ENCODE measurements around the gene LGALS4.

LGALS4 gene

DNA sequence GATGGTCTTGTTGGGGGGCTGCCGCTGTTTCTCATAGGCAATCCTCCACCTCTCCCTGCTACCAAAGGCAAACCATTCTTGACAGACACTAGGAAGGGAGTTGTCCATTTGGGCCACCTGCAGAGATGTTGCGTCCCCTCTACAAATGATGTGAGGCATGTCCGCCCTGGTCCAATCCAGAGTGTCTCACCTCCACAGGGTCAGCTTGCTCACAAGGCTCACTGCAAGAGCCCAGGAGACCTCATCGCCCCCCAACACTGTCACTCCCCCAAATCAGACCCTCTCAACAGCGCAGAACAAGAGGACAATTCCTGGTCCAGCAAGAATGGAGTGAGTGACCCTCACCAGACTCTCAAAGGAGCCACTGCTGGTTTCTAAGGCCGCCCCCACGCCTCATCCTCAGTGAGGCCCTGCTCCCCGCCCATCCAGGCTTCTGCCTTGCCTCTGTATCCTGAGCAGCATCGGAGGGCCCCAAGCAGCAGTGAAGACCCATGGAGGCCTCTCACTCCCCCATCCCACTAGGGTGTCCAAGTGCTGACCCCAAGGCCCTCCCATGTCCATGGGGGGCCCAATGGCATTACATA lies 30.5 kb upstream of the LGALS4 start:
- Histone ChIP-seq H3K9me3 (ENCODE audit: low read length) (no peaks in the 10 kb centered on the region), H3K9ac (ENCODE audit: low read length) (no peak overlapping the region), H3K36me3 (ENCODE audit: insufficient read depth, low read length) (peaks cover 100% of the 10 kb centered on the region), H3K4me1 (ENCODE audit: insufficient read depth, low read length, severe bottlenecking) (peaks cover 20% of the 10 kb centered on the region), H3K9me2 (ENCODE audit: low read depth, low read length) (no peaks in the 10 kb centered on the region), H4K20me1 (ENCODE audit: insufficient read depth, low read length) (peaks cover 3% of the 10 kb centered on the region; the same call in 1 of the 2 replicates), H3K27ac (ENCODE audit: low read depth, low read length, poor library complexity, severe bottlenecking) (no peak overlapping the region), H3K4me2 (ENCODE audit: low read length) (no peak overlapping the region), H2AFZ (ENCODE audit: low read length) (no peak overlapping the region), H3K79me2 (ENCODE audit: insufficient read depth, low read length) (peaks cover 15% of the 10 kb centered on the region), H3F3A (ENCODE audit: insufficient read depth, low read length) (no peaks in the 10 kb centered on the region; the same call in 1 of the 2 replicates), H3K4me3 (ENCODE audit: low read depth, low read length, poor library complexity, severe bottlenecking) (no peak overlapping the region), H3K27me3 (ENCODE audit: insufficient read depth, low read length) (no peaks in the 10 kb centered on the region)
- TF ChIP-seq EZH2 (IDR thresholded peaks at IDR 0.05; ENCODE audit: borderline replicate concordance, low read length): no peak
- TF ChIP-seq, protein P1, sequence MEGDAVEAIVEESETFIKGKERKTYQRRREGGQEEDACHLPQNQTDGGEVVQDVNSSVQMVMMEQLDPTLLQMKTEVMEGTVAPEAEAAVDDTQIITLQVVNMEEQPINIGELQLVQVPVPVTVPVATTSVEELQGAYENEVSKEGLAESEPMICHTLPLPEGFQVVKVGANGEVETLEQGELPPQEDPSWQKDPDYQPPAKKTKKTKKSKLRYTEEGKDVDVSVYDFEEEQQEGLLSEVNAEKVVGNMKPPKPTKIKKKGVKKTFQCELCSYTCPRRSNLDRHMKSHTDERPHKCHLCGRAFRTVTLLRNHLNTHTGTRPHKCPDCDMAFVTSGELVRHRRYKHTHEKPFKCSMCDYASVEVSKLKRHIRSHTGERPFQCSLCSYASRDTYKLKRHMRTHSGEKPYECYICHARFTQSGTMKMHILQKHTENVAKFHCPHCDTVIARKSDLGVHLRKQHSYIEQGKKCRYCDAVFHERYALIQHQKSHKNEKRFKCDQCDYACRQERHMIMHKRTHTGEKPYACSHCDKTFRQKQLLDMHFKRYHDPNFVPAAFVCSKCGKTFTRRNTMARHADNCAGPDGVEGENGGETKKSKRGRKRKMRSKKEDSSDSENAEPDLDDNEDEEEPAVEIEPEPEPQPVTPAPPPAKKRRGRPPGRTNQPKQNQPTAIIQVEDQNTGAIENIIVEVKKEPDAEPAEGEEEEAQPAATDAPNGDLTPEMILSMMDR (IDR thresholded peaks at IDR 0.05; ENCODE audit: low read length): no peak

DNA sequence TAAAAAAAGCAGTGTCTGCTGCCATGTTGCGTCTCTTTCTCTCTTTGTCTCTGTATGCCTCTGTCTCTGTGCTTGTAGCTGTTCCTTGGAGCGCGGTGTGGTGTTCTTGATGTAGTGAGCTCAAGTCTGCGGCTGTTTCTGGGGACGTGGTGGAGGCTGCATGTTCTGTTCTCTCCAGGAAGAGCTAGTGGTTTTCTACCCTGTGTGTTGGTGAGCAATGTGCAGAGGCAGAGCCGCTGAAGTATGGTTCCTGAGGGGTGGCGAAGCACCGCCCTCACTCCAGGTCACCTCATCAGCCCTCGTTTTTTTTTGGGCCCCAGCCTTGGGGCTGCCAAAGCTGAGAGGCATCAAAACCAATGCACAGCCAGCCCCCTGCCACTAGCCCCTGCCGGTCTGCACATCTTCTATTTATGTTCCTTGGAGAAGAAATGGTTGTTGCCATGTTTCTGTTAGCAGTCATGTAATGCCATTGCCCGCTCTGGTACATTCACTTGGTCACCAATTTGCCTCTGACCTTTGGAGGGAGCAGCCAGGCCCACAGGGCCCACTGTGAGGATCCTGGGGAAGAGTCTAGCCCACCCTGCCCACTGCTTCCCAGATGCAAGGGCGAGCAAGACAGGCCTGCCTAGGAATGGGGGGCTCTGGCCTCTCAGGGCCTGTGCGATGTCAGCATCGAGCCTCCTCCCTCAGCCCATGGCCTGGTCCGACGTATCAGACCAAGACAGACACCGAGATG lies 29.9 kb upstream of the LGALS4 start:
- Histone ChIP-seq H3K27me3 (ENCODE audit: insufficient read depth, low read length) (no peaks in the 10 kb centered on the region), H3F3A (ENCODE audit: insufficient read depth, low read length) (peaks cover 4% of the 10 kb centered on the region; the same call in 1 of the 2 replicates), H3K36me3 (ENCODE audit: insufficient read depth, low read length) (peaks cover 100% of the 10 kb centered on the region), H3K9me3 (ENCODE audit: low read length) (no peaks in the 10 kb centered on the region), H3K9me2 (ENCODE audit: low read depth, low read length) (no peaks in the 10 kb centered on the region), H3K4me3 (ENCODE audit: low read depth, low read length, poor library complexity, severe bottlenecking) (no peak overlapping the region), H2AFZ (ENCODE audit: low read length) (no peak overlapping the region), H3K79me2 (ENCODE audit: insufficient read depth, low read length) (peaks cover 8% of the 10 kb centered on the region), H3K4me2 (ENCODE audit: low read length) (no peak overlapping the region), H3K4me1 (ENCODE audit: insufficient read depth, low read length, severe bottlenecking) (peaks cover 13% of the 10 kb centered on the region), H3K9ac (ENCODE audit: low read length) (no peak overlapping the region), H4K20me1 (ENCODE audit: insufficient read depth, low read length) (peaks cover 3% of the 10 kb centered on the region; the same call in 1 of the 2 replicates), H3K27ac (ENCODE audit: low read depth, low read length, poor library complexity, severe bottlenecking) (no peak overlapping the region)
- TF ChIP-seq EZH2 (IDR thresholded peaks at IDR 0.05; ENCODE audit: borderline replicate concordance, low read length): no peak
- TF ChIP-seq, protein P1 (IDR thresholded peaks at IDR 0.05; ENCODE audit: low read length): no peak

DNA sequence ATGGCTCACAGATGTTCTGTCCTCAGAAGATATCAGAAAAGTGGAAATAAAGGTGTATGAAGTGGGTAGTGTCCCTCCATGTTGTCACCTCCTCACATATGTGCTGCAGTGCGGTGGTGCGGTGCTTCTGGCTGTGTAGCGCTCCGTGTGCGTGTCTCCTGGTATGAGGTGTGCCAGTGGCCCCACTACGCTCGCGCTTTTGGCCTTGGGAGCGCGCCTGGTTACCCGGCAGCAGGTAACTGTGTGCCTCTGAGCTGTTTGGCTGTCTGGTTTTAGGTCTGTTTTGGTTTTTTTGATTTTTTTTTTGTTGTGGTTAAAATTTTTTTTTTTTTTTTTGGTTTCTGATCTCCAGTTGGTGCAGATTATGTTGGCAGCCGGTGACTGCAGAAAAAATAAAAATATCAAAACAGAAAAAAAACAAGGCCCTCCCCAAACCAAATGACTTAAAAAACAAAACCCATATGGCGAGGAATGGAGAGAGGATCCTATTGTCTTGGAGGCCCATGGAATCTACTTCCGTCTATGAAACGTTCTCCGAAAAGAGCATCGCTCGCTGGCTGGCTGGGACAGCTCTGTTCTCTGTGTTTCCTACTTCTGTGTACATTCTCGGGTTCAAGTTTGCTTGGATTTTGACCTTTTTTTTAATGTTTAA lies 29.2 kb upstream of the LGALS4 start:
- no peak overlapping the region for H3K4me2 ChIP-seq (ENCODE audit: low read length)
- peaks cover 7% of the 10 kb centered on the region; the same call in 1 of the 2 replicates for H3F3A ChIP-seq (ENCODE audit: insufficient read depth, low read length)
- H3K36me3 ChIP-seq (ENCODE audit: insufficient read depth, low read length): peaks cover 100% of the 10 kb centered on the region
- no peak for TF ChIP-seq EZH2 (IDR thresholded peaks at IDR 0.05; ENCODE audit: borderline replicate concordance, low read length)
- TF ChIP-seq, protein P1 (IDR thresholded peaks at IDR 0.05; ENCODE audit: low read length): no peak
- no peak overlapping the region for H3K4me3 ChIP-seq (ENCODE audit: low read depth, low read length, poor library complexity, severe bottlenecking)
- no peaks in the 10 kb centered on the region for H3K9me3 ChIP-seq (ENCODE audit: low read length)
- H3K9ac ChIP-seq (ENCODE audit: low read length): no peak overlapping the region
- peaks cover 7% of the 10 kb centered on the region for H3K4me1 ChIP-seq (ENCODE audit: insufficient read depth, low read length, severe bottlenecking)
- H3K79me2 ChIP-seq (ENCODE audit: insufficient read depth, low read length): peaks cover 1% of the 10 kb centered on the region; the same call in 1 of the 2 replicates
- no peak overlapping the region for H2AFZ ChIP-seq (ENCODE audit: low read length)
- H4K20me1 ChIP-seq (ENCODE audit: insufficient read depth, low read length): peaks cover 3% of the 10 kb centered on the region; the same call in 1 of the 2 replicates
- no peaks in the 10 kb centered on the region for H3K27me3 ChIP-seq (ENCODE audit: insufficient read depth, low read length)
- H3K9me2 ChIP-seq (ENCODE audit: low read depth, low read length): no peaks in the 10 kb centered on the region
- H3K27ac ChIP-seq (ENCODE audit: low read depth, low read length, poor library complexity, severe bottlenecking): no peak overlapping the region
